ENCODE data around the gene ABCA1. TPM values are rescaled to one million over a fixed set of nuclear protein-coding genes. Genes with fewer than 3 reads are reported as not detected.

ABCA1 gene
- total RNA-seq, 6 experiments from 2014 or later, result 45.8 to 107 (median 61.4) TPM

DNA sequence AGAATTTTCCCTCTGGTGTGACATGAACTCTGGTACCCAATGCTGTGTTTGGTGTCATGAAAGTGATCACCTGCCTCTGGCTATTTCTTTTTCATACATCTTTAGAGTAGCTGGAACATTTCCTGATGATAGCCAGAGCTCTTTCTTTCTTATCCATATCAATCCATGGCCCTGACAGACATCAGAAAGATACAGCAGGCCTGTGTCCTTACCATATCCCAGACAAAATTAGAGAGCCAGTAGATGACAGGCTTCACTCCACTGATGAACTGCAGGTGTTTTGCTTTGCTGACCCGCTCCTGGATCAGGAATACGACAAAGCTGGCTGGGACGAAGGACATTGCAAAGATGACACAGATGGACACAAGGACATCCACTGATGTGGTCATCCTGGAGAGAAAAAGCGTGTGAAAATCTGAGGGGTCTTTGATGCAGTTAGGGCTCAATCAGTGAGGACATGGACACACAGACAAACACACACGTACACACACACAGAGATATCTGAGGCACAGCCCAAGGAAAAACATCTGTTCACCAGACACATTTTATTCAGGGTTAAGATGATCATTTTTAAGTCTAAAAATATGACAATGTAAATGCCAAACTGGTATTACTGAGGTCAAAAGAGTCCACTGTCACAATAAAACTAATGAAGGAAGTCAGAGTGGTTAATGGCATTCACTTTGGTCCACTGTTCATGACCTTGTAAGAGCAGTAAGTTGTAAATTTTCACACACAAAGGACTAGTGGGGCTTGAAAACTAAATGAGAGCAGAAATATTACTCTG, 129.6 kb downstream of the ABCA1 start:
- ATAC-seq, result no peak
- intact Hi-C loops (cut with DNase I), result no loop called here
- WGBS (ENCODE audit: insufficient coverage, low coverage, low lambda C conversion rate, missing lambda C conversion rate), result 72% methylated on average over 5 of the region's 5 CpGs

DNA sequence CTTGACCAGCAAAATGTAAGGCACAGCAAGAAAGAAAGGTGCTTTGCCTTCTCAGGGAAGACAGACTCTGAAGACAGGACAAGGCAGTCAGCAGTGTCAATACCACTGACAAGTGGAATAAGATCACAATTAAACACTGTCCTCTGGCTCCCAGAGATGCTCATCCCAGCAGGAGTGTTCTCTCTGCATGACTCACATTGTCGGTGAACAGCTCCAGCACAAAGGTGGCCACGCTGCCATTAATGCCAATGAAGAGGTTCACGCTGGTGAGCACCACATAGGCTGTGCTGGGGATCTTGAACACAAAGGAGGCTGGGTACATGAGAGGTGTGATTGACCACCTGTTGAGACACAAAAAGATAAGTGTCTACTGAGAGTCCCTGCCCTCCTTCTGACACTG, 132.1 kb downstream of the ABCA1 start:
- TF ChIP-seq, protein P1, sequence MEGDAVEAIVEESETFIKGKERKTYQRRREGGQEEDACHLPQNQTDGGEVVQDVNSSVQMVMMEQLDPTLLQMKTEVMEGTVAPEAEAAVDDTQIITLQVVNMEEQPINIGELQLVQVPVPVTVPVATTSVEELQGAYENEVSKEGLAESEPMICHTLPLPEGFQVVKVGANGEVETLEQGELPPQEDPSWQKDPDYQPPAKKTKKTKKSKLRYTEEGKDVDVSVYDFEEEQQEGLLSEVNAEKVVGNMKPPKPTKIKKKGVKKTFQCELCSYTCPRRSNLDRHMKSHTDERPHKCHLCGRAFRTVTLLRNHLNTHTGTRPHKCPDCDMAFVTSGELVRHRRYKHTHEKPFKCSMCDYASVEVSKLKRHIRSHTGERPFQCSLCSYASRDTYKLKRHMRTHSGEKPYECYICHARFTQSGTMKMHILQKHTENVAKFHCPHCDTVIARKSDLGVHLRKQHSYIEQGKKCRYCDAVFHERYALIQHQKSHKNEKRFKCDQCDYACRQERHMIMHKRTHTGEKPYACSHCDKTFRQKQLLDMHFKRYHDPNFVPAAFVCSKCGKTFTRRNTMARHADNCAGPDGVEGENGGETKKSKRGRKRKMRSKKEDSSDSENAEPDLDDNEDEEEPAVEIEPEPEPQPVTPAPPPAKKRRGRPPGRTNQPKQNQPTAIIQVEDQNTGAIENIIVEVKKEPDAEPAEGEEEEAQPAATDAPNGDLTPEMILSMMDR (IDR thresholded peaks at IDR 0.05), result no peak
- TF ChIP-seq POLR2A (IDR thresholded peaks at IDR 0.05), result no peak
- peaks cover 9 to 99% (median 65%) of the 10 kb centered on the region in 4 donors for H3K36me3 ChIP-seq
- no peak for ATAC-seq

More for the DNA sequence above, 129.6 kb downstream of the ABCA1 start:
- Histone ChIP-seq H3K4me3 (no peak overlapping the region), H3K4me1 (no peaks in the 10 kb centered on the region), H3K9me3 (no peaks in the 10 kb centered on the region), H3K36me3 (peaks cover 17 to 99% (median 71%) of the 10 kb centered on the region in 4 donors), H3K27me3 (no peaks in the 10 kb centered on the region), H3K27ac (no peak overlapping the region)
- DNase-seq, result no peak
- no peak for TF ChIP-seq POLR2A (IDR thresholded peaks at IDR 0.05)
- TF ChIP-seq, protein P1 (IDR thresholded peaks at IDR 0.05), result no peak

DNA sequence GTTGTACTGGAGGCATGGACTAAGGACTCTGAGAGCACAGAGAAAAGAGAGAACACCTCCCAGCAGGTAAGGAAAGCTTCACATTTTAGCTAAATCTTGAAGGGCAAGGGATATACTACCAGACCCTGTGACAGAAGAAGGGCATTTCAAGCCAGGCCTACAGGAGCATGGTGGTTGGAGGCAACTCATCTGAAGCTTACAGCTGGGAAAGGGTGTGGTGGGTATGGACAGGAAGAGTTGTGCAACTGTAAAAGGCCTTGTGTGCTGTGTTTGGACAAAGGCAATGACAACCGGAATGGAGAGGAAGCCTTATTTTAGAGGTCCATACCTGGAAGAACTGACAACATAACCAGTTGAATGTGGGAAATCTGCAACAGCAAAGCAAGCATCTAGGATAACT, 132.9 kb downstream of the ABCA1 start:
- Histone ChIP-seq H3K4me1 (no peaks in the 10 kb centered on the region), H3K27ac (no peak overlapping the region), H3K27me3 (no peaks in the 10 kb centered on the region), H3K4me3 (no peak overlapping the region), H3K36me3 (peaks cover 14 to 99% (median 62%) of the 10 kb centered on the region in 4 donors), H3K9me3 (no peaks in the 10 kb centered on the region)
- TF ChIP-seq, protein P1 (IDR thresholded peaks at IDR 0.05), result no peak
- no peak for TF ChIP-seq POLR2A (IDR thresholded peaks at IDR 0.05)
- WGBS (ENCODE audit: insufficient coverage, low coverage, low lambda C conversion rate, missing lambda C conversion rate), result 24% methylated on average over 1 of the region's 1 CpG
- peak; percentile 53 to 61 (median 55) for ATAC-seq
- intact Hi-C loops (cut with DNase I), result no loop called here
- DNase-seq, result no peak

More for the DNA sequence above, 132.1 kb downstream of the ABCA1 start:
- Histone ChIP-seq H3K27ac (no peak overlapping the region), H3K9me3 (no peaks in the 10 kb centered on the region), H3K4me3 (no peak overlapping the region), H3K4me1 (no peaks in the 10 kb centered on the region), H3K27me3 (no peaks in the 10 kb centered on the region)
- whole genome bisulfite sequencing (ENCODE audit: insufficient coverage, low coverage, low lambda C conversion rate, missing lambda C conversion rate), result 100% methylated on average over 3 of the region's 3 CpGs
- intact Hi-C loops (cut with DNase I), result no loop called here
- DNase-seq, result no peak

DNA sequence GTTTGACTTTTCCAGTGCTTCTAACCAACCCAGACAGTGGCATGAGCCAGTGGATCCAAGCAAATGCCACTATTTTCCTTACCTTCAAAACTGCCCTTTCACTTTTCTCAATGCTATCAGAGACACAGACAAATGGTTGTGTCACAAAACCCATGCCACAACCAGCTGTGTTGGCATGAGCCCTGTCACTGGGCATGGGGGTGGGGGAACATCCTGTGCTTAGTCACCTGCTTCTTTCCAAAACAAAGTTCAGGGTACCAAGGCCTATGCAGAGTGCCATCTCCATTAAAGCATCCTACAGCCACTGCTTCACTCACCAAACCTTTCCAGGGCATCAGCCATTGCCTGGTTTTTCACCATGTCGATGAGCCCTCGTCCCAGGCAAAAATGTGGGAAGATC, 133.9 kb downstream of the ABCA1 start:
- Histone ChIP-seq H3K9me3 (no peaks in the 10 kb centered on the region), H3K4me1 (no peaks in the 10 kb centered on the region), H3K27ac (no peak overlapping the region), H3K4me3 (no peak overlapping the region), H3K27me3 (no peaks in the 10 kb centered on the region), H3K36me3 (peaks cover 15 to 100% (median 62%) of the 10 kb centered on the region in 4 donors)
- DNase-seq (peak in 1 of 3 donors; percentile 38), ATAC-seq (peak; percentile 16 to 65 (median 28))
- intact Hi-C loops (cut with DNase I), result no loop called here
- 100% methylated on average over 2 of the region's 2 CpGs for whole genome bisulfite sequencing (ENCODE audit: insufficient coverage, low coverage, low lambda C conversion rate, missing lambda C conversion rate)
- TF ChIP-seq, protein P1 (IDR thresholded peaks at IDR 0.05), result no peak
- TF ChIP-seq POLR2A (IDR thresholded peaks at IDR 0.05), result no peak

All from right lobe of liver (tissue), 6 donors.